Aorta (tissue), 5 donors: ENCODE results near the gene WDFY4. TPM values are rescaled to one million over a fixed set of nuclear protein-coding genes. Genes with fewer than 3 reads are reported as not detected.

Source experiments
- ATAC-seq: fragments of 200-7000 bp; cut with Tn5 transposase; one replicate; pipeline ENCODE4 v1.9.1; 2022; ENCODE audit warnings: moderate library complexity; ENCODE audit not compliant: low FRiP score
- DNase-seq, 2 donors: peaks; one replicate each; pipeline ENCODE4 v3.0.0-alpha.2; 2020
- H3K27ac ChIP-seq, 2 donors: one replicate each; pipeline ENCODE4 v1.5.1; 2013; ENCODE audit warnings: low read length in 2 of 2, mild to moderate bottlenecking in 2 of 2, moderate library complexity in 2 of 2, control low read depth in 1 of 2, inconsistent platforms in 1 of 2, low read depth in 1 of 2
- H3K27me3 ChIP-seq, 2 donors: one replicate each; pipeline ENCODE4 v1.6.1; 2013; ENCODE audit warnings: control low read depth in 1 of 2, low read length in 1 of 2, mild to moderate bottlenecking in 1 of 2, moderate library complexity in 1 of 2; ENCODE audit not compliant: insufficient read depth in 2 of 2, control insufficient read depth in 1 of 2
- H3K36me3 ChIP-seq, 2 donors: one replicate each; pipeline ENCODE4 v1.6.1; 2013; ENCODE audit warnings: control low read depth in 1 of 2, low read length in 1 of 2, mild to moderate bottlenecking in 1 of 2; ENCODE audit not compliant: insufficient read depth in 2 of 2, control insufficient read depth in 1 of 2
- H3K4me1 ChIP-seq, 2 donors: one replicate each; pipeline ENCODE4 v1.6.1; 2013; ENCODE audit warnings: low read length in 2 of 2, control low read depth in 1 of 2, mild to moderate bottlenecking in 1 of 2, moderate library complexity in 1 of 2; ENCODE audit not compliant: insufficient read depth in 2 of 2, control insufficient read depth in 1 of 2
- H3K4me3 ChIP-seq, 2 donors: one replicate each; pipeline ENCODE4 v1.5.1; 2013; ENCODE audit warnings: low read length in 2 of 2, control low read depth in 1 of 2, mild to moderate bottlenecking in 1 of 2
- H3K9me3 ChIP-seq: one replicate; pipeline ENCODE4 v1.6.1; 2013; ENCODE audit warnings: mild to moderate bottlenecking, low read length; ENCODE audit not compliant: control insufficient read depth
- WGBS, 2 donors: extraction: QIAGEN DNeasy Blood & Tissue Kit; methylation state at CpG; one replicate each; pipeline ENCODE4 v1.1.7; 2013; 5-methylcytosine and 5-hydroxymethylcytosine counted together
- intact Hi-C, 2 donors: fragments of 100-400 bp; cut with DNase I; formaldehyde crosslinking; loops; one replicate each; pipeline versions ENCODE4 v1.14.2 to v1.15.0; 2022
- polyA plus RNA-seq, 2 donors: library from polyadenylated mRNA; stranded (reverse); fragments of 200-250 nt; gene quantifications; one replicate each; pipeline ENCODE4 v1.2.3, GENCODE V29; 2013
- total RNA-seq, 2 donors: library from RNA; stranded (reverse); fragmentation: NEBNext Ultra II Directional; extraction: Animal tissue kit (Norgen Biotek cat#: 25700); gene quantifications; one replicate each; pipeline ENCODE4 v1.2.1, GENCODE V29; 2021
- donor health status: healthy with polysubstance abuse.
- donor health status: Bipolar disorder and iron deficiency.
- donor health status: DM: no; HTN: no; CAD: no.
- donor health status: DM: no; HTN: no; CAD: no.
- donor health status: DM: yes; HTN: yes; CAD: no.

The WDFY4 gene
- total and polyA plus RNA-seq, 4 donors = 0.54 to 15.0 (median 4.6) TPM

DNA sequence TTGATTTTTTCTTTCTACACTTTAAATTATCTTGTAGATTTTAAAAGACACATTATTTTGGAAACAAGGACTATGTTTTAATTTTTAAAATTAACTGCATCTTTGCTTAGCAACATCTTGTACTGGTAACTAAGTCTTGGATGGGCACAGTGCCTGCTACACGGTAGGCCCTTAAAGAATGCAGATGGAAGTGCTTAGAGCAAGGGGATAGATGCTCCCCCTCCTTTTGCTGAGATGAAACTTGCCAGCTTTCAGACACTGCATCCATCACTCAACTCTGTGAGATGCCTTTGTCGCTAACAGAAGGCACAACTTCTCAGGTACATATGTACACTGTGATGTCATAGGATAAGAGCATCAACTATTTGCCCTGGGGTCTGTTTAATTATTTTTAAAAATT lies 151.1 kb downstream of the WDFY4 start:
- H3K4me1 ChIP-seq = peaks cover 0 to 3% of the 10 kb centered on the region in 2 donors
- WGBS, 2 donors = 59 to 75% methylated on average over 2 of the region's 2 CpGs
- no peak overlapping the region for H3K4me3 ChIP-seq
- DNase-seq (no peak), ATAC-seq (no peak)
- no peaks in the 10 kb centered on the region for H3K9me3 ChIP-seq
- H3K36me3 ChIP-seq = no peaks in the 10 kb centered on the region
- no peak overlapping the region for H3K27ac ChIP-seq
- H3K27me3 ChIP-seq = no peaks in the 10 kb centered on the region
- intact Hi-C loops = no loop called here

DNA sequence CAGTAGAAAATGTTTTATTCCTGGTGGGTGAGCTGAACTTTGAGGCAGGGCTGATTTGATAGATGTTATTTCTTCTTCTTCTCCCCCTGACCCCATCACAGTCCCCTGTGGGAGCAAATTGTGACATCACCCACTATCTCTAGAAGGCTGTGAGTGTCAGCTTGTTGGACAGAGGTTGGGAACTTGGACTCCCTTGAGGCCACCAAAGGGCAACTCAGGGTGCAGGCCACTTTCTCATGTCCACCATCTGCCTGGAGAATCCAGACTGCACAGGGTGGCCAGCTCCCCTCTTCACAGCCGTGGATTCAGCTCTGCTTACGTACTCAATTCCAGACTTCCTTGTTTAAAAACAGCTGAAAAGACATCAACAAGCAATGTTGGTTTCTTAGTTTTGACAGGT lies 151.9 kb downstream of the WDFY4 start:
- no peak overlapping the region for H3K4me3 ChIP-seq
- 87 to 97% methylated on average over 2 of the region's 2 CpGs for WGBS, 2 donors
- no peak for ATAC-seq
- no peak for DNase-seq
- H3K27me3 ChIP-seq = no peaks in the 10 kb centered on the region
- intact Hi-C loops = no loop called here
- peaks cover 0 to 3% of the 10 kb centered on the region in 2 donors for H3K4me1 ChIP-seq
- H3K9me3 ChIP-seq = no peaks in the 10 kb centered on the region
- H3K36me3 ChIP-seq = no peaks in the 10 kb centered on the region
- H3K27ac ChIP-seq = no peak overlapping the region

DNA sequence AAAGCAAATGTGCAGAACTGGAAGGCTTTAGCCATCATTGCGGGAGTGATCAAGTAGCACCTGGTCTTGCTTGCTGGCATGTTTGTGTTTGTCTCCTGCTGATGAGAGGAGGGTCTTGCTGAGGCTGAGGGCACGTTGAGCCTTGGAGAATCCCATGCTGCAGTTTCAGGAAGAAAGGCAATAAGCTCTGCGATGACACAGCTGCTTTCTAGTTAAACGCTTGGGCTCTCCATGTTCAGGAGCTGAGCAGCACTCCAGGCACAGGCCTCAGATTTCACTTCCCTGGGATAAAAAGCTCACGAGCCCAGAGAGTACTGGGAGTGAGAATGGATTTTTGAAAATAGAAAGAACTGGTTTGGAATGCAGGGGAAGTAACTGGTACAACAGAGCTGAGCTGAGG lies 154.2 kb downstream of the WDFY4 start:
- DNase-seq (no peak), ATAC-seq (no peak)
- H3K27me3 ChIP-seq = no peaks in the 10 kb centered on the region
- no peak overlapping the region for H3K27ac ChIP-seq
- WGBS, 2 donors = 24 to 30% methylated on average over 5 of the region's 5 CpGs
- H3K4me3 ChIP-seq = no peak overlapping the region
- H3K4me1 ChIP-seq = peaks cover 0 to 3% of the 10 kb centered on the region in 2 donors
- no peaks in the 10 kb centered on the region for H3K36me3 ChIP-seq
- H3K9me3 ChIP-seq = no peaks in the 10 kb centered on the region
- intact Hi-C loops = no loop called here

DNA sequence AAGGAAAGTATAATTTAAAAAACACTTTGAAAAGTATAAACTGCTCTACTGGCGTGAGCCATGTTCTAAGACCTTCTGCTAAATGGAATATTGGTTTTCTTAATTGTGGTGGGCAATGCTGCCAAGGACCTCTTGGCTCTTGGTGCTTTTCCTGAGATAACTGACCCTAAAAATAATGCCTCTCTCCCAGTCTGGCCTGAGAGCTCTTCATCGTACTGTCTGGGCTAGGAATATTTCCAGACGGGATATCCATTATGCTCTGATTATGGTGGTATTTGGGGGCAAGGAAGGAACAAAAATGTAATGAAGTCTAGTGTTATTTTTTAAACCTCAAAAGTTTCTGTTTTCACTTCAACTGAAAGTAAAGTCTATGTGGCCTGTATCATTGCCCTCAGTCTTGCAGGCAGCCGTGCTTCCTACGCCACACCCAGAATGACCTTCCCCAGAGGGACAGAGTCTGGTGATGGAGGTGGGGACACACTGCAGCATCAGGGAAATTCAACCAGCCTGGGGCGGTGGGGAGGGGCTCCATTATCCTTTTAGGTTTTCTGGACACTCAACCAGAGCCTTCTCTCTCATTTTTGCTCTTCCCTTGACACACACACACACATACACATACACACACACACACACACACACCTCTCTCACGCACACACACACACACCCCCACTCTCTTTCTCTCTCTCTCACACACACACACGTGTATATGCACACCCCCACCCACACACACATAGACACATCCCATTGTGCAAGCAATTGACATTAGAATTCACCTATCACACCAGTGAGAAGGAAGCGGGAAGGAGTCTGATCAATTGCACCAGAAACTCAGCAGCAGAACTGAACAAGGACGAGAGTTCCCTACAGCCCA lies 155.4 kb downstream of the WDFY4 start:
- WGBS, 2 donors = 54 to 58% methylated on average over 10 of the region's 10 CpGs
- no peak overlapping the region for H3K4me3 ChIP-seq
- H3K27ac ChIP-seq = no peak overlapping the region
- DNase-seq (no peak), ATAC-seq (no peak)
- no peaks in the 10 kb centered on the region for H3K27me3 ChIP-seq
- H3K9me3 ChIP-seq = no peaks in the 10 kb centered on the region
- no peaks in the 10 kb centered on the region for H3K36me3 ChIP-seq
- intact Hi-C loops = no loop called here
- peaks cover 0 to 3% of the 10 kb centered on the region in 2 donors for H3K4me1 ChIP-seq

DNA sequence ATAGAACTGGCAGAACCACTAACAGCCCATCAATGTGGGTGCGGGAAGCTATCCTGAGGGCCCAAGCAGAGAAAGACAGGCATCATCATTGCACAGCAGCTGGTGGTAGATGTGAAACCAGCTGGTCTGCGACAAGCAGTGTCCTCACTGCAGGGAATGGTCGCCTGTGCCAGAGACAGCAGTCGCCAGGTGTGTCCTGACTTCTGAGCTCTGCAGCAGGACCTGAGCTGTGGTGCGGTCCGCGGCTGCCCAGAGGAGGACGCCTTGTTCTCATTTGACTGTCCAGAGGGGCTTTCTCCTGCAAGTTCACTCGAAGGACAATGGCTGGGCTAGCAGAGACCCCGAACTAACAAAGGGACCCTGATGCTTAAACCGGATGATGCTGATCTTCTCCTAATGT lies 157.6 kb downstream of the WDFY4 start:
- Histone ChIP-seq H3K27me3 (no peaks in the 10 kb centered on the region), H3K9me3 (no peaks in the 10 kb centered on the region), H3K4me1 (peaks cover 0 to 3% of the 10 kb centered on the region in 2 donors), H3K36me3 (no peaks in the 10 kb centered on the region), H3K27ac (no peak overlapping the region), H3K4me3 (no peak overlapping the region)
- no peak for ATAC-seq
- 98% methylated on average over 11 of the region's 11 CpGs for WGBS, 2 donors
- DNase-seq = no peak
- intact Hi-C loops = no loop called here

DNA sequence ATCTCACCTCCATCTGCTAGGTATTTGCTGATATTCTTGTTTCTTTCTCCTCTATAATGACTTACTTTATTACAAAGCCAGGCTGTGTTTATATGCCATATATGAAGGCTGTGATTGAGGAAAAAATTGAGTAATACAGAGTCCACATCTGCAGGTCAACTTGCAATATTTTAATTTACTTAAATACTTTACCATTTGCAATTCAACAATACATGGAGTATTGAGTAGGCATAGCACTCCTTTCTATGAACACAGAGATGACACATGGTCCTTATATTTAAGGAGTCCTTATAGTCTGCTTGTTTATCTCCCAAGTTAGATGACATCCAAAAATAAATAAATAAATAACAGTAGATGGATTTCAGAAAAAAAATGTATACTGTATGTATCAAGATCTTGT lies 158.5 kb downstream of the WDFY4 start:
- no peak for ATAC-seq
- intact Hi-C loops = no loop called here
- no peak for DNase-seq
- Histone ChIP-seq H3K27me3 (no peaks in the 10 kb centered on the region), H3K27ac (no peak overlapping the region), H3K36me3 (no peaks in the 10 kb centered on the region), H3K9me3 (no peaks in the 10 kb centered on the region), H3K4me1 (peaks cover 0 to 3% of the 10 kb centered on the region in 2 donors), H3K4me3 (no peak overlapping the region)

DNA sequence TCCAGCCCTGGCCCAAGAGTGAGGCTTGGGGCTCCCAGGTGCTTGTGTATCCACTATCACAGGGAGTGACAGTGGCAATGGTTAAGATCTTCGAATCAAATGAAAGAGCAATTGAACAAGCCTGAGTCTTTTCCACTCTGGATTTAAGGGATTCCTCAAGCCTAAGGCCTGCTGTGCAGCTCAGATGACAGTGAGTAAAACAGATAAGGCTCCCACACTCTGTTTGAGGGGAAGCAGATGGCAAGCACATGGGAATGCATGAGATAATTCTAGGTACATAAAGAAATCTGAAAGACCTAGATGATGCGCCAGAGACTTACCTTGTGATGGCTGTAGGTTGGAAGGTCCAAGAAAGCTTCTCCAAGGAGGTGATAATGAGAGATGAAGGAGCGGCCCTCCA lies 159.9 kb downstream of the WDFY4 start:
- Histone ChIP-seq H3K27ac (no peak overlapping the region), H3K9me3 (no peaks in the 10 kb centered on the region), H3K36me3 (no peaks in the 10 kb centered on the region), H3K27me3 (no peaks in the 10 kb centered on the region), H3K4me3 (no peak overlapping the region), H3K4me1 (peaks cover 0 to 3% of the 10 kb centered on the region in 2 donors)
- ATAC-seq (no peak), DNase-seq (no peak)
- WGBS, 2 donors = 95 to 96% methylated on average over 3 of the region's 3 CpGs
- intact Hi-C loops = no loop called here

DNA sequence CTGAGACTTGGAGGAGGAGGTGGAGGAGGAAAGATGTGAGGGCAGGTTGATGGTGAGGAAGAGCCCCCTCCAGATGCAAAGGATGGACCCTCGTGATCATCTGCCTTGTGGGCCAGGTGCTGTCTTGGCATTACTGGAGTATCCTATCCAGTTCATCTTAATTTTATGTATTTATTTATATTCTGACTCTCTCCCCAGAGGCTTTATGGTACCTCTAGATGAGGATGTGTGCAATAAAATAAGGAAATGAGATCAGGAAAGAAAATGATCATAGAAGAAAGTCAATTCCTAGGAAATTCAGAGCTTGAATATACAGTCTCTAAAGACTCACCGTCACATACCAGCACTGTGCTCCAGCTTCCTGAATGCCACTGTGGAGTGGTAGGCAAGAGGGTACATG lies 160.8 kb downstream of the WDFY4 start:
- 89 to 94% methylated on average over 2 of the region's 2 CpGs for WGBS, 2 donors
- Histone ChIP-seq H3K4me3 (no peak overlapping the region), H3K9me3 (no peaks in the 10 kb centered on the region), H3K36me3 (no peaks in the 10 kb centered on the region), H3K4me1 (no peaks in the 10 kb centered on the region), H3K27ac (no peak overlapping the region), H3K27me3 (no peaks in the 10 kb centered on the region)
- ATAC-seq (no peak), DNase-seq (no peak)
- intact Hi-C loops = no loop called here

DNA sequence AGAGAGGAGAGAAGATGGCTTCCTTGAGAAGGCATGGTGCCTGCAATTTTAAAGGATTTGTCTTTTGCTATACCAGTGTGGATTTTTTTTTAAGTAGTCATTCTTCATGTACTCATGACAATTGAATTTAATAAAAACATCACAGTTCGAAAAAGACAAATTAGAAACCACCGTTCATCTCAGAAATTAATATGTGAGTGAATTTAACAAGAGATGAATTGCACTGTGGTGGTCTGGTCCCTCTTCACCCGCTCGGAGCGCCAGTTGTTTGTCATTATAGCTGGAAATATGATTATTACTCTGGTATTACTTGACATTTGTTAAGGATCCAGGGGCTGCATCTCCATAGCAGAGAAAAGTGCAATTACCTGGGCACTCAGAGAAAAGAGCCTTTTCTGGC lies 163.0 kb downstream of the WDFY4 start:
- DNase-seq = no peak
- 95 to 99% methylated on average over 5 of the region's 5 CpGs for WGBS, 2 donors

More for the DNA sequence above, 163.0 kb downstream of the WDFY4 start:
- intact Hi-C loops = no loop called here
- no peak overlapping the region for H3K4me3 ChIP-seq
- no peaks in the 10 kb centered on the region for H3K36me3 ChIP-seq
- H3K9me3 ChIP-seq = no peaks in the 10 kb centered on the region
- no peaks in the 10 kb centered on the region for H3K27me3 ChIP-seq
- no peaks in the 10 kb centered on the region for H3K4me1 ChIP-seq
- no peak overlapping the region for H3K27ac ChIP-seq
- ATAC-seq = no peak
